Astrocyte (in vitro differentiated cells and primary cell): ENCODE results near the gene AHDC1. TPM values are rescaled to one million over a fixed set of nuclear protein-coding genes. Genes with fewer than 3 reads are reported as not detected.

ENCODE experiments used
- DNase-seq: peaks from one replicate; pipeline ENCODE4 v3.0.0-alpha.2; 2010; ENCODE audit warnings: low read depth
- FAIRE-seq: peaks from 2 replicates; lab custom pipeline; 2011; peaks lifted over from hg19 to GRCh38; lab: Jason Lieb, UNC
- H2AFZ ChIP-seq: 2 replicates; pipeline ENCODE4 v1.6.0; 2012; ENCODE audit warnings: low read depth, low read length, inconsistent platforms
- H3K27ac ChIP-seq: 2 replicates; pipeline ENCODE4 v1.5.1; 2011; ENCODE audit warnings: low read depth, low read length, inconsistent platforms
- H3K27me3 ChIP-seq: 2 replicates; pipeline ENCODE4 v1.6.0; 2011; ENCODE audit warnings: low read length, inconsistent platforms; ENCODE audit not compliant: insufficient read depth
- H3K36me3 ChIP-seq: 2 replicates; pipeline ENCODE4 v1.5.1; 2011; ENCODE audit warnings: low read length, inconsistent platforms; ENCODE audit not compliant: insufficient read depth
- H3K4me1 ChIP-seq: 2 replicates; pipeline ENCODE4 v1.5.1; 2011; ENCODE audit warnings: low read length, inconsistent platforms; ENCODE audit not compliant: insufficient read depth
- H3K4me2 ChIP-seq: 2 replicates; pipeline ENCODE4 v1.6.0; 2012; ENCODE audit warnings: low read length, inconsistent platforms
- H3K4me3 ChIP-seq: 2 replicates; pipeline ENCODE4 v1.5.1; 2011; ENCODE audit warnings: low read depth, mild to moderate bottlenecking, low read length, inconsistent platforms; ENCODE audit not compliant: insufficient read depth
- H3K79me2 ChIP-seq: 2 replicates; pipeline ENCODE4 v1.6.0; 2012; ENCODE audit warnings: mild to moderate bottlenecking, low read length, inconsistent platforms; ENCODE audit not compliant: insufficient read depth
- H3K9ac ChIP-seq: 2 replicates; pipeline ENCODE4 v1.6.0; 2012; ENCODE audit warnings: mild to moderate bottlenecking, low read length, inconsistent platforms
- H3K9me3 ChIP-seq: 2 replicates; pipeline ENCODE4 v1.5.1; 2012; ENCODE audit warnings: low read depth, mild to moderate bottlenecking, low read length, inconsistent platforms; ENCODE audit not compliant: insufficient read depth
- H4K20me1 ChIP-seq: 2 replicates; pipeline ENCODE4 v1.6.0; 2012; ENCODE audit warnings: low read length, inconsistent platforms; ENCODE audit not compliant: insufficient read depth
- H3K27ac Mint-ChIP-seq: one replicate; pipeline ENCODE4 v1.8.0; 2021; ENCODE audit warnings: mild to moderate bottlenecking, mixed read lengths; ENCODE audit not compliant: unreplicated experiment
- H3K27me3 Mint-ChIP-seq: one replicate; pipeline ENCODE4 v1.8.0; 2021; ENCODE audit warnings: low read depth, mixed read lengths; ENCODE audit not compliant: unreplicated experiment
- H3K36me3 Mint-ChIP-seq: one replicate; pipeline ENCODE4 v1.8.0; 2021; ENCODE audit warnings: low read depth, mixed read lengths; ENCODE audit not compliant: unreplicated experiment
- H3K4me1 Mint-ChIP-seq: one replicate; pipeline ENCODE4 v1.8.0; 2021; ENCODE audit warnings: low read depth, mixed read lengths; ENCODE audit not compliant: unreplicated experiment
- H3K4me3 Mint-ChIP-seq: one replicate; pipeline ENCODE4 v1.8.0; 2021; ENCODE audit warnings: mild to moderate bottlenecking, moderate library complexity, mixed read lengths; ENCODE audit not compliant: unreplicated experiment
- H3K9me3 Mint-ChIP-seq: one replicate; pipeline ENCODE4 v1.8.0; 2021; ENCODE audit warnings: mild to moderate bottlenecking, mixed read lengths; ENCODE audit not compliant: unreplicated experiment
- CTCF ChIP-seq: IDR thresholded peaks from 2 replicates; pipeline ENCODE4 v1.5.1; 2011; ENCODE audit warnings: low read depth, mild to moderate bottlenecking, inconsistent platforms, low read length, moderate library complexity; ENCODE audit not compliant: insufficient read depth
- EZH2 ChIP-seq: IDR thresholded peaks from 2 replicates; pipeline ENCODE4 v1.6.1; 2012; ENCODE audit warnings: mild to moderate bottlenecking, low read length, inconsistent platforms; ENCODE audit not compliant: insufficient read depth
- total RNA-seq: library from RNA; stranded (reverse); gene quantifications from 2 replicates; pipeline ENCODE4 v1.2.1, GENCODE V29; 2021

AHDC1 gene
- total RNA-seq, 1 donor from 2014 or later = 75.7 TPM

- no peaks in the 10 kb centered on the region for H3K27me3 Mint-ChIP-seq
- H3K9me3 ChIP-seq = no peaks in the 10 kb centered on the region
- H3K4me1 ChIP-seq = peaks cover 66% of the 10 kb centered on the region
- H3K4me3 ChIP-seq = no peak overlapping the region
- no peak for TF ChIP-seq EZH2
- TF ChIP-seq CTCF = no peak
- H3K9ac ChIP-seq = peak overlapping the region; percentile 20
- H4K20me1 ChIP-seq = peaks cover 79% of the 10 kb centered on the region
- no peaks in the 10 kb centered on the region for H3K36me3 ChIP-seq
- peak overlapping the region; percentile 97 for H3K4me2 ChIP-seq
- H3K4me1 Mint-ChIP-seq = peaks cover 21% of the 10 kb centered on the region
- no peaks in the 10 kb centered on the region for H3K9me3 Mint-ChIP-seq
- H3K27ac Mint-ChIP-seq = peak overlapping the region; percentile 63
- no peak overlapping the region for H2AFZ ChIP-seq
- H3K27ac ChIP-seq = no peak overlapping the region
- H3K36me3 Mint-ChIP-seq = no peaks in the 10 kb centered on the region
- H3K4me3 Mint-ChIP-seq = peak overlapping the region; percentile 94
- H3K79me2 ChIP-seq = peaks cover 83% of the 10 kb centered on the region
- no peaks in the 10 kb centered on the region for H3K27me3 ChIP-seq
- FAIRE-seq (no peak), DNase-seq (no peak)
Measured at GRCh38 chr1:27599605-27600497, 4.1 kb downstream of the AHDC1 start.

- H3K4me3 Mint-ChIP-seq = peak overlapping the region; percentile 94
- H3K9me3 ChIP-seq = no peaks in the 10 kb centered on the region
- no peaks in the 10 kb centered on the region for H3K27me3 ChIP-seq
- peak overlapping the region; percentile 35 for H3K27ac Mint-ChIP-seq
- peak overlapping the region; percentile 97 for H3K4me2 ChIP-seq
- no peaks in the 10 kb centered on the region for H3K9me3 Mint-ChIP-seq
- H3K4me1 Mint-ChIP-seq = peaks cover 21% of the 10 kb centered on the region
- DNase-seq = peak; percentile 82
- H3K27ac ChIP-seq = no peak overlapping the region
- peak overlapping the region; percentile 20 for H3K9ac ChIP-seq
- no peaks in the 10 kb centered on the region for H3K27me3 Mint-ChIP-seq
- no peak for FAIRE-seq
- peaks cover 88% of the 10 kb centered on the region for H4K20me1 ChIP-seq
- no peaks in the 10 kb centered on the region for H3K36me3 ChIP-seq
- H2AFZ ChIP-seq = no peak overlapping the region
- H3K79me2 ChIP-seq = peaks cover 91% of the 10 kb centered on the region
- no peaks in the 10 kb centered on the region for H3K36me3 Mint-ChIP-seq
- peaks cover 74% of the 10 kb centered on the region for H3K4me1 ChIP-seq
- H3K4me3 ChIP-seq = no peak overlapping the region
- TF ChIP-seq EZH2 = no peak
- TF ChIP-seq CTCF = no peak
Measured at GRCh38 chr1:27598902-27599528, 4.9 kb downstream of the AHDC1 start.
